ENCODE results near the gene GSX1.
"Not testable (repeated sequence)": the region's sequence is repeated elsewhere in the genome, so short reads cannot be mapped to it uniquely, and the experiment has no call there.

The GSX1 gene

DNA sequence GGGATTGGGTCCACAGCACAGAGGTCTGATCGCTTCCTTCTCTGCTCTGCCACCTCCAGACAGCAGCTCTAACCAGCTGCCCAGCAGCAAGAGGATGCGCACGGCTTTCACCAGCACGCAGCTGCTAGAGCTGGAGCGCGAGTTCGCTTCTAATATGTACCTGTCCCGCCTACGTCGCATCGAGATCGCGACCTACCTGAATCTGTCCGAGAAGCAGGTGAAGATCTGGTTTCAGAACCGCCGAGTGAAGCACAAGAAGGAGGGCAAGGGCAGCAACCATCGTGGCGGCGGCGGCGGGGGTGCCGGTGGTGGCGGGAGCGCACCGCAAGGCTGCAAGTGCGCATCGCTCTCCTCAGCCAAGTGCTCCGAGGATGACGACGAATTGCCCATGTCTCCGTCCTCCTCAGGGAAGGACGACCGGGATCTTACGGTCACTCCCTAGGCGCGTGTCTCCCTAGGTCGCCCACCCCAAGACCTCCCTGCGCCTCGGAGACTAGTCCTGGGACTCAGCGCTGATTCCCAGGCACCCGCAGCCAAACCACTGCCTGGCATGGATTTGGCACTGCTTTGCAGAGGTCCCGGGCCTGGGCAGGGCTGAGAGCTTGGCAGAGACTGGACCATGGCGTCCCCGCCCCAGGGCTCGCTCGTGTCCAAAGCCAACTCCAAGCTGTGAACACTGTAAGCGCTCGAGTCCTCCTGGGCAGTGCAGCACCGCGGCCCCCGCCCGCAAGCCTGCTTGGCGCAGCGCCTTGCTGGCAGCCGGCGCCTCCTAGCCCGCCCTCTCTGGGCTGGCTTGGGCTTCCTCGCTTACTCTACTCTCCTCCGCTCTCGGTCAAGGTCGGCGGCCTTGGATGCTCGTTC, 1.5 kb downstream of the GSX1 start:
- DNase-seq (ENCODE audit: low read depth in 2 of 3, low spot score in 1 of 3): no peak

DNA sequence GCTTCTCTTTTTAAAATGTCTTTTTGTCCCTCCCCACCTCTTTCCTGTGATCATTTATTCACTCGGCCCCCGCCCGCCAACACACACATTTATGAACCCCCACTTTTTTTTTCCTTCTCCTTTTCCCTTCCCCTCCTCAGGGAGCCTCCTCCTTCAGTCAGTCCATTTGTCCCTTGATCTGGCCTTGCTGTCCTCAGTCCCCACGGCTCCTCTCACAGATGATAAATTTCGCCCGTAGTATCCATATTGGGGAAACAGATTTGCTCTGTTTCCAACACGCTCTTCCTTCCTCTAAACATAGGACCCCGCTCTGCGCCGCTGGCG, 2.0 kb downstream of the GSX1 start:
- no peak for DNase-seq (ENCODE audit: low read depth in 2 of 3, low spot score in 1 of 3)

DNA sequence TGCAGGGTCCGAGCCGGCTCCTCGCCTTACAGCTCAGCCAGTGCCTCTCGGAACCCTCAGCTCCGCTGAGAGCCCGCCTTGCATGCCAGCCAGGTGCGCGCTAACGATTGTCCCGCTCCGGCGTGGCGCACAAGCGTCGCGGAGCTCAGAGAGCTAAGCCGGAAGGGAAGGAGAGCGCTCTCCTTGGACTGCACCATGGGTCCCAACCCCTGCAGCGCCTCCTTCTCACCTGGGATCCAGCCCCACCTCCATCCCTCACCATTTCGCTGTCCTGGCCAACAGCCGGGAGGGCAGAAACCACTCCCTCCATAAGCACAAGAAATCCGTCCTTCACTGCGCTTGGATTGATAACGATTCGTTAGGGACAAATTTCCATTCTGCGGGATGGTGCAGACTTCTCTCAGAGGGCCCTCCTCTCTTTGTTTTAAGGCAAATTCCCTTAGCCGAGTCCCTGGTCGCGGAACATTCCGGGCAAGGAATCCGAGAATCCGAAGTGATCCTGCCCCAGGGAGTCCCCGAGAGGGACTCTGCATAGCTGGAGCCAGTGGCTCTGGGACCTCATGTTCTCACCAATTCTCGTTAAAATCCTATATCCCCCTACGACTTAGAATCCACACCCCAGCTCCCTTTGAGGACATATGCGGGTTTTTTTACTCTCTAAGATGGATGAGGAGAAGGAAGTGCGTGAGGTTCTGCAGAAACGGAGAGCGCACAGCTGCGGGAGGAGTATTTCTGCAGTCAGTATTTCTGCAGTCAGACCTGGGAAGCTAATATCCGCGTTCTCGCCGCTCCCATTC, 2.8 kb downstream of the GSX1 start:
- no peak for DNase-seq (ENCODE audit: low read depth in 2 of 3, low spot score in 1 of 3)

DNA sequence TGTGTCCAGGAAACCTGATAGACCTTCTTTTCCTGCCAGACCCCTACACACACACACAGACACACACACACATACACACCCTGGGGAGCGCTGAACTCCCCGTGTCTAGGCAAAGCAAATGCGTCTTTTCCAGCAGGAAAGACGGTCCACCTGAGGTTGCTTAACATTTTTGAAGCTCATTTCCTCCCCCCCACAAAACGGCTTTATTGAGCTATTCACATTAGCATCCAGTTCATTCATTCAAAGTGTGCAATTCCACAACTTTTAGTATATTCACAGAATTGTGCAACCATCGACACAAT, 3.4 kb downstream of the GSX1 start:
- DNase-seq (ENCODE audit: low read depth in 2 of 3, low spot score in 1 of 3): no peak

DNA sequence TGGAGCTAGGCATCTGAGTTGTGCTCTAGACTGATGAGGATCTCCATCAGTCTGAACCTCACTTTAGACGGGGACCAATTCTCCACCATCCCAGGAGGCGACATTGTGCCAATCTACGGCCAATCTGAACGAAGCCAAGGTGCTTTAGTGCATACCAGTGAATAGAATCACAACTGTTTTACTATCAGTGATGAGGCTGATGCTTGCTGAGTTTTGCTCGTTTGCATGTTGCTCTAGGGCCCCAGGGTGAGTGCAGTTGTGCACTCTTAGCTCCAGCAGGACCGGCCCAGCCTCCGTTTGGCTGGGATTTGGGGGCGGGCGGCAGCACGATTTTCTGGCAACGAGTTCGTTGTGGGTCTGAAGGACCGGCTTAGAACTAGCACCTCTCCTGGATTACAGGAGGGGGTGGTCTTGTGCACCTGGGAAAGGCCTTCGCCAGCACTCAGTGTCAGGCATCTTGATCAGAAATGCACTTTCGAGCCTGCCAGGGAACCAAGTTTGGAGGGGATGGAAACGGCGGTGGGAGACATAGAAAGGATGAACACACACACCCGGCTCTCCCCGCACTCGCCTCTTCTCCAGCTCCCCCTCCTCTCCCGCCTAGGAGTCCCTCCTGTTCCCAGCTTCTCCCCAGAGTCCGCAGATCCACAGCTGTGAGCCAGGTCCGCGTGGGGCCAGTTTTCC, 4.4 kb downstream of the GSX1 start:
- DNase-seq (ENCODE audit: low read depth in 2 of 3, low spot score in 1 of 3): no peak

DNA sequence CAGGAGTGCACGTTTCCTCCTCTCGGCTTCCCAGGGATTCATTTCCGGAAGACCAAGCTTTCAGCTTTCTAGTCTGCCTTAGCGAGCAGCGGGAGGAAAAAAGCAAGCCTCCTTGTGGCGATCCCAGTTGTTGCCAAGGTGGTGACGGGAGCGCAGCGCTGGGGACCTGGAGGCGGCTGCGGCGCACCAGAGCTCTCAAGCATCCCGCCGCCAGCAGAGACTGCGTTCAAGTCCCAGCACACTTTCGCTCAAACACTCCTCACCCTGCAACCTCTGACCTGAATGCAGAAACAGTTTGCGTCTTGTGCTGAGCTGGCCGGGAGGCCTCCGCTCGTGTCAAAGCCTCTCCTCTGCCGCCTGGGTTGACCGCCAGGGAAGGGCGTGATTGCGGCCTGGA, 4.9 kb downstream of the GSX1 start:
- no peak for DNase-seq (ENCODE audit: low read depth in 2 of 3, low spot score in 1 of 3)

DNA sequence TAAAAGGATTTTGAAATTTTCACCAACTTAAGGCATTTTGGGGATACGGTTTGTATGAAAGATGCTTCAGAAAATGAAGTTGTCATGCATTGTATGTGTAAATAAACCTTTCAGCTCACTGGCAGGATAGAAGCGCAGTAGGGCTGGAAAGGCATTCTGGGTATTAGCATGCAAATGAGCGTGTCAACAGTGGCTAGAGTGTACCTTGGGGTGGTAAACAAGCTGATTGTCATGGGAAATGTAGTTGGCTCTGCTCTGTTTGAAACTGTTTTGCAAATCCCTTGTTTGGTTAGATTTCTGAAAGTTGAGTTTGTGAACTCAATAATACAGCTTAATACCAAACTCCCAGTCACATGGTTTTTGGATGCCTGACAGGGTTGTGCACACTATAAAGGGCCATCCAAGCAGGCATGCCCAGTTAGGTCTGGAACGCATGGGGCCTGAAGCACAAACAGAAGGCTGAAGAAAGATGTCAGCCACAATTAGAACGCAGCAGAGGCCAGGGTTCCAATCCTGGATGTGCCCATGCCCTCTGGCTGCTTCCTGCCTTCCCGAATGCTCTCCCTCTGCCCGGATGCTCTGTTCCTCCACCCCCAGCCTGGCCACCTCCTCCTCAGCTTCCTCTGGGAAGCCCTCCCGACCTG, 14.6 kb downstream of the GSX1 start:
- no peak for DNase-seq (ENCODE audit: low read depth in 2 of 3, low spot score in 1 of 3)

DNA sequence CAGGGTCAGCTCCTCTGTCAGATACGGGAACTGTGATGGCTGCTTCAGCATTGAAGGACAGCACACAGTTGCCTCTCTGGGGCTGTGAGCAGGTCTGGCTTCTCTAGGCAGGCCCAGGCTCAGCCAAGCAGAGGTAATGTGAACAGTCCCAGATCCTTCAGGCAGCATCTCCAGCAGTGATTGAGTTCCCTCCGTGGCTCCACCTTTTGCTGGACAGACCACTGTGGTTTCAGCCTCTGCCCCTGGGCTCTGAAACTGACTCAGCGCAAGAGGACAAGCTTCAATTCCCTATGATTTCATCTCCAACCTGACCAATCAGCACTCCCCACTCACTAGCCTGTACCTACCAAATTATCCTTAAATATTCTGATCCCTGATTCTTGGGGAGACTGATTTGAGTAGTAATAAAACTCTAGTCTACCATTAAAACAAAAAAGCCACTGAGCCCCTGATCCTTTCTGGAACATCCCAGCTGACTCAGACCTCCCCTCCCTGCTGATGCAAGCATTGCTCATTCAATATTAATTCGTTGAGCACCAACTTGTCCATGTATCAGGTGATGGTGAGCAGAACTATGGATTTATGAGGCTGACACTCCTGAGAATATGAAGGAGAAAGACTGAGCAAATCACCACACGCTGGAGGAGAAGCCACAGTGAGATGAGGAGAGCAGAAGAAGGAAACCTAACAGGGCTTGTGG, 16.7 kb downstream of the GSX1 start:
- no peak for DNase-seq (ENCODE audit: low read depth in 2 of 3, low spot score in 1 of 3)

DNA sequence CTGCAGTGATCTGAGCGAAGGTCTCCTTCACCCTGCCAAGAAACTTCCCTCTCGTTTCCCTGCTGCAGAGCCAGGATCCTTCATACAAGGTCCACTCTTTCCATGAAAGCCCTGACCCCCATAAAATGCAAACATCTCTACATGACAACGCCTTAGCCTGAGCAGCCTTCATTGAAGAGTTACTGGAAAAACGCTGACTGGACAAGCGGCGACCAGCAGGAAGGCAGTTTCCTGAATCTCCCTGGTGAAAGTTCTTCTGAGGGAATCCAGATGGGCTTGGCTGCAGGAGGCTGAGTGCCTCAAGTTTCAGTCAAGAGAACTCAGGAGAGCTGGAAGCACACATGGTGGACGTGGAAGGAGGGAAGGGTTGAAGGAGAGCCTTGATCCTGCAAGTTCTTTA, 17.7 kb downstream of the GSX1 start:
- no peak for DNase-seq (ENCODE audit: low read depth in 2 of 3, low spot score in 1 of 3)

DNA sequence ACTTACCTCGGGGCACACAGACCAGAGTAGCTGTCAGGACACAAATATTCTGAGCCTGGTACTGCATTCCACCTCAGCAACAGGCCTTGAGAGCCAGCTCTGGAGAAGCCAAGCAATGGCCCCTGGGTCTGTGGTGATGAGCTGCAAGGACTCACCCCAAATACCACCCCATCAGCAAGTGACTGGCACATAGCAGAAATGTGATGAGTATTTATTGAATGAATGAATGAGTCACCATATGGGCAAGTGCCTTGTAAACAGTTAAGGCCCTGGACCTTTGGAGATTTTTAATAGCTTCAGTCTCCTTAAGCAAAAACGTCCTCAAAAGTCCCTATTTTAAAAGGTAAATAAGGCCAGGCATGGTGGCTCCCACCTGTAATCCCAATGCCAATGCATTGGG, 18.2 kb downstream of the GSX1 start:
- DNase-seq (ENCODE audit: low read depth in 2 of 3, low spot score in 1 of 3): no peak

DNA sequence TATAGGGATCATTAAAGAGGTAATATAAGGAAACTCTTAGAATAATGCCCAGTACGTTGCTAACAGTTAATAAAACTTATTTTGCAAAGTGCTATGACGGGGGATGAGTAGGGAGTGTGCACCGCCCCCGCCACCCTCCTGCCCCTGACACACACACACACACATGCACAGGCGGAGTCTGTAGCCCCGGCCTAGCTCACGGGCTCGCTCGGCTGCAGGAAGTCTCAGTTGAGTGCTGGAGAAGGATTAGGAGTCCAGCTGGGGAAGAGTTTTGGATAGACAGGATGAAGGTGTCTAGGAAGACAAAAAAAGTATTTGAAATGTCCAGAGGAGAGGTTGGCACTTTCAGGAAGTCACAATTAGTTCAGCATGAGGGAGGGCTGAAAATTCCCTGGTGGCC, 21.5 kb downstream of the GSX1 start:
- no peak for DNase-seq (ENCODE audit: low read depth in 2 of 3, low spot score in 1 of 3)

DNA sequence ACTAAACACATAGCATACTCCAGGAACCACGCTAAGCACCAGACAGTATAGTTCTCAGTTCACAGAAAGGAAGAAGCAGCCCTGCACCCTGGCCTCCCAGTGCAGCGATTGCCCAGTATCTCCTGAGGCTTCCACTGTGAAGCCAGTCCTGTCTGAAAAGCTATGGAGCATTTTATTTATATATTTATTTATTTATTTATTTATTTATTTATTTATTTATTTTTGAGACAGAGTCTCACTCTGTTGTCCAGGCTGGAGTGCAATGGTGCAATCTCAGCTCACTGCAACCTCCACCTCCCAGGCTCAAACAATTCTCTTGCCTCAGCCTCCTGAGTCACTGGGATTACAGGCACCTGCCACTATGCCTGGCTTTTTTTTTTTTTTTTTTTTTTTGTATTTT, 25.5 kb downstream of the GSX1 start:
- not testable (repeated sequence) for DNase-seq (ENCODE audit: low read depth in 2 of 3, low spot score in 1 of 3)

DNA sequence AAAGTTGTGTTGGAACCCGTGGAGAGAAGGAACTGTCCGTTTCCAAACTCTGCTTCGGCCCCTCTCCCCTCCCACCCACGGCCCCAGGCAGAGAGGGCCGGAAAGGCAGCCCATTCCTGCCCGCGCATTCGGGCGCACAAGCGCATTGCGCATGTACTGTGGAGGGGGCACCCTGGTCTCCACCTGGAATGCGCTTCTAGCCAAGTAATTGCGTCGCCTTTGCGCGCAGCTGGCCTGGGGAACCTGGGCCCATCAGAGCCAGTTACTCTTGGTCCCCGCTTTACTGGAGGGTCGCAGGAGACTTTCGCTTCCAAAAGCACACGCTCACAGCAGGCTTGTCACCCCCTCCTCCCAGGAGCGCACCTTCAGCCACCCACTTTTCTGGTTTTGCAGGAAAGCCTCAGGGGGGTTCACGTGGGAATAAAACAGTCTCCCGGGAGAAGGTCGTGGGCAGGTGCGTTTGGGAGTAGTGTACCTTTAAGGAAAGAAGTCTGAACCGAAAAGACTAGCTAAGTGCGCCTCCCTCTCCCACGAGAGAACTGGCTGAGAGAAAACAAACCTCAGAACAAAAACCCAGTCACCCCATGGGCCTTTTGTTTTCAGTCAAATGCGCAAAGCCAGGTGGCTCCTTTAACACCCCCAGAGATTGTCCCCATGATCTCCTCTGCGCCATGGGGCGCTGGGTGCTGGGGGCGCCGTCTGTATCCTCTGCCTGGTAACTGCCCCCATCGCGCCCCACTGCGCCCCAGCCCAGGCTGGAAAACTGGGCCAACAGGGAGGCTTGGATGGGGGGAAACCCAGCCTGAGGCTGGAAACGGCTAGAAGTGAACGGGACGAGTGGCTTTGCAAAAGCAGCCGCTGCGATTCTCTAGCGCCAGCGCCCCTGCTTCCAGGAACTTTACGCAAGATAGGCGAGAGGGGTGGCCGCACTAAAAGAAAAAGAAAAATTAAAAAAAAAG, 28.5 kb downstream of the GSX1 start:
- no peak for DNase-seq (ENCODE audit: low read depth in 2 of 3, low spot score in 1 of 3)

DNA sequence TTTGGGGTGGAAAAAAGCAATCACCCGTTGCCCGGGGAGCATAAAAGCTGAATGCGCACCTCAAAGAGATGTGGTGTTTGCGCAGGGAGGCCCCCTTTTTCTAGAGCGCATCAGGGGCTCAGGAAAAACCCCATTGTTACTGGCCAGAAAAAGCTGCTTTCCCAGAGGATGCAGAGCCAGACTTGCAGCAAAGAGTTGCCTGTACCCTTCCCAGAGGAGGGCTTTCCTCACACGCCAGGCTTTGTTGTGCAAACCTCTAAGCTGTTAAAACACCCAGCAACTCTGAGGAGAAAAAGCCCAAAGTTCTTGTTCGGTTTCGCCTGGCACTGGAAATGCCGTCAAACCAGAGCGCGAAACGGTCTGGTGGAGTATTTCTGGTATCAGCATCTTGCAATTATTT, 29.3 kb downstream of the GSX1 start:
- DNase-seq (ENCODE audit: low read depth in 2 of 3, low spot score in 1 of 3): no peak

DNA sequence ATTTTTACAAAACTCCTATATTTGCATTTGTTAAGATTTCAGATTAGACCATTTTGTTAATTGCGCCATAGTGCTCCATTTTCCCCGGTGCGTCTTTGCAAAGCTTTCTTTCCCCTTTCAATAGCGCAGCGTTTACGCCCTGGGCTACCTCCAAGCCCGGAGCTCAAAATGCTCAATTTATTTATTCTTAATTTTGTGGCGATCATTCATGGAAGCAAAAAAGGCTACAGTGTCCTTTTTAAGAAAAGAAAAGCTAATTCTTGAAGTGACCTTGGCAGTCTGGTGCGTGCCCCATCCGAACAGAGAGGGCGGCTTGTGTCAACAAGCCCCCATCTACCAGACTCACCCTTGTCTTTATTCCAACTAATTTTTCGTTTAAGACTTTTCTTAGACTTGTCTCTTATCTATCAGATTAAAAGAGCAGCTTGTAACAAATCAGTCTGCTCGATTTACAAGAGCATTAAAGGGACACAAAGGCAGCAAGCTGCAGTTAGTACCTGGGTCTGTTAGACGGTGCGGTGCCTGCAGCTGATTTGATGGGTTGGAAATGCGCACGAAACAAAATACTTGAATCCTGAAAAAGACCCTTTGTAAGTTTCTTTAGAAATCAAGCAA, 30.1 kb downstream of the GSX1 start:
- no peak for DNase-seq (ENCODE audit: low read depth in 2 of 3, low spot score in 1 of 3)

DNA sequence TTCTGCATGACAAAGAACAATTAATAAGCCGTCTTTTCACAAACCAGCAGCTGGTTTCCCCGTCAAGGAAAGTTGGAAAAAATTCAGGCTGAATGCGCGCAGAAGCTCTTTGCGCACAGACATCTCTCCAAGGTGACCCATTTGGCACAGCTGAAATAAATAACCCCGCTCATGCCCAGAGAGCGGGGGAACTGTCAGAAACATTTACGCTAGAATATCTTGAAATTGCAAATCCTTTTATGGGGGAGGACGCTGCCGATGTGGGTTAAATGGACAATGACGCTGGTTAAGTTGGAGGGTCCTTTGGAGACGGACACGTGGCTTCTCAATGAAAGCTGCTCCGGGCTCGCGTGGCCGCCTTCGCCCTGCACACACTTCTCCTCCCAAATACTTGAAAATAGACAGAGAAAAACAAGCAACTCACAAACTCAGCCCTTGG, 30.6 kb downstream of the GSX1 start:
- no peak for DNase-seq (ENCODE audit: low read depth in 2 of 3, low spot score in 1 of 3)

DNA sequence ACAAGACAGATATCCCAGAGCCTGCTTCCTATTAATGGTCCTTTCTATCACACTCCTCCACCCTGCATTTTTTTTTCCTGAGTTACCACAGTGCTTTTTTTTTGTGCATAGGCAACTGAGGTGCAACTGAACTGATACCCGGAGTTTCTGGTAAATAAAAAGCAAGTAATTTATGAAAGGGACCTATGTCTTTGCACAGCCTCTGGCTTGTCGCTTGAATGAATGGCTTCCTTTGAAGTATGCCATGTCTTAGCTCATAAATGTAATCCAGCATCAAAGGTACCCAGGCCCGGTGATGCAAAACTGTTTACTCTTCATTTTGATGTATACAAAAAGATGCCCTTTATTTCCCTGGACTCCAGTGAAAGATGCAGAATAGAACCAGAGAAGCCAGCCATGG, 31.8 kb downstream of the GSX1 start:
- DNase-seq (ENCODE audit: low read depth in 2 of 3, low spot score in 1 of 3): no peak

DNA sequence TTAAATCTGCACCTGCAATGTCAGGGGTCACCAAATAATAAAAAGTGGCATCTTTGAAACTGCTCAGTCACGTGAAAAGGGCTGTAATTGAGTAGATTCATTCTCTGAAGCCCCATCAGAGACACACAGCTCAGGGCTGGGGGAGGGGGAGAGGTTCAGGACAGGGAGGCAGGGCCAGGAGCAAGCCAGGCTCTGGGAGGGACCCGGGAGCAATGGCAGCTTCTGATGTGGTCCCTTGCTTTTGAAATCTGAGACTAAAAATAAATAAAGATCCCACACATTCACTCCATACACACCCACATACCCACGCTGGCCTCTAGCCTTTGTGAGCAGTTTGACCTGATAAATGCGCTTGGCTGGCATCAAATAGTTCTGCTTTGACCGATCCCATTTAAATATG, 32.8 kb downstream of the GSX1 start:
- DNase-seq (ENCODE audit: low read depth in 2 of 3, low spot score in 1 of 3): no peak

All from stimulated activated CD4-positive, alpha-beta T cell treated with anti-CD3 and anti-CD28 coated beads, Interleukin-12 subunit alpha, Interleukin-12 subunit beta, amount 100 ng/mL, for 48 hours (primary cell).